Measurements from ENCODE around the gene DLGAP4. TPM values are rescaled to one million over a fixed set of nuclear protein-coding genes. Genes with fewer than 3 reads are reported as not detected.

Gene DLGAP4
- total and polyA plus RNA-seq, 9 of the 15 experiments (the other 6 are each of a cell fraction or from before 2014, with no cell fraction given): 0.31 to 34.1 (median 4.5) TPM

DNA sequence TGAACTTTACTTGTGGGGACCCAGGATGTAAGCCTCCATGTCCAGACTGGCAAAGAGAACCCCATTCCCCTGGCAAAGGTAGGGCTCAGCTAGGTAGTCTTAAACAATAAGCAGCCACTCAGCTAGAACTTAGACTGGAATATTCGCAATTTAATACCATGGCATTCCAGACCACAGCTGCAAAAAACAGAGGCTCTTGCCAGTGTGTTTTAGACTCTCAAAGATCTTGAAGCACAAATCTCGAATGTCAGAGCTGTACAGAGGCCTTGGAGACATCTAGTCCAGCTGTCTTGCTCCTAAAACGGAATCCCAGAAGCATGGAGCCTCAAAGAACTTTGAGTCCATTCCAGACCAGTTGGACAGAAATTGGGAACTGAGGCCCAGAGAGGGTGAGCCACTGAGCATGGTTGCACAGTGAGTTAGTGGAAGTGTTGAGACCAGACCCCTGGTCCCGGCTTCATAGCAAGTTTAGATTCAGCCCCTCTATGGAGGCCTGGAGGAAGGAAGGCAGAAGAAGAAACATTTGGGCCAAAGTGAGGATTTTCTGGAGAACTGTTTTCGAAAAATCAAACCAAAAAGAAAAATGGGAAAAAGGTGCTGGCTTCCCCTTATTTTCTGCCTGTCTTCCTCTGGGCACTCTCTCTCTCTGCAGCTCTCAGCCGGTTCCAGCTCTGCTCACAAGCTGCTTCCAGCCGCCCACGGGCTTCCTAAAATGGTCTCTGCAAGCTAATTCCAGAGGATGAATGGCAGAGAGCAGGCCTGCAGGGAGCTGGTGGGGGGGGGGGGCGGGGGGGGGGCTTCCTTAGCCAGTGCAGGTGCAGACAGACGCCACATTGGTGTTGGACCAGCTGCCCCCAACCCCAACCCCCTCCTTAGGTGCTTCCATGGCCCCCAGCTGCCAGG lies 37.4 kb upstream of the DLGAP4 start (continued):
- peak; percentile 57 for TF ChIP-seq ZFP36 (IDR thresholded peaks at IDR 0.05; ENCODE audit: low read depth, low read length, partially characterized antibody)
- TF ChIP-seq KDM1A (IDR thresholded peaks at IDR 0.05): 0 out of 4 replicates have a peak, but pooled peaks of 1 of the 2 experiments have one; percentile 27
- TF ChIP-seq BCOR (IDR thresholded peaks at IDR 0.05): peak; percentile 78
- no peak for TF ChIP-seq PTBP1 (IDR thresholded peaks at IDR 0.05; ENCODE audit: low read depth, low read length)
- no peak for TF ChIP-seq DNMT1 (IDR thresholded peaks at IDR 0.05)
- TF ChIP-seq, protein P1, sequence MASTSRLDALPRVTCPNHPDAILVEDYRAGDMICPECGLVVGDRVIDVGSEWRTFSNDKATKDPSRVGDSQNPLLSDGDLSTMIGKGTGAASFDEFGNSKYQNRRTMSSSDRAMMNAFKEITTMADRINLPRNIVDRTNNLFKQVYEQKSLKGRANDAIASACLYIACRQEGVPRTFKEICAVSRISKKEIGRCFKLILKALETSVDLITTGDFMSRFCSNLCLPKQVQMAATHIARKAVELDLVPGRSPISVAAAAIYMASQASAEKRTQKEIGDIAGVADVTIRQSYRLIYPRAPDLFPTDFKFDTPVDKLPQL (IDR thresholded peaks at IDR 0.05; ENCODE audit: extremely low read depth, insufficient read length): no peak
- peak; percentile 8 for TF ChIP-seq RBM25 (IDR thresholded peaks at IDR 0.05; ENCODE audit: low read depth, low read length, severe bottlenecking)
- TF ChIP-seq TCF7L2 (IDR thresholded peaks at IDR 0.05; ENCODE audit: low read depth, low read length): no peak
- no peak for TF ChIP-seq ESRRA (IDR thresholded peaks at IDR 0.05; ENCODE audit: borderline replicate concordance, low read depth)
- TF ChIP-seq SLC30A9 (CRISPR knock-in tag; IDR thresholded peaks at IDR 0.05): no peak
- TF ChIP-seq CBX1 (IDR thresholded peaks at IDR 0.05; ENCODE audit: low read depth): no peak
- TF ChIP-seq, protein P2, sequence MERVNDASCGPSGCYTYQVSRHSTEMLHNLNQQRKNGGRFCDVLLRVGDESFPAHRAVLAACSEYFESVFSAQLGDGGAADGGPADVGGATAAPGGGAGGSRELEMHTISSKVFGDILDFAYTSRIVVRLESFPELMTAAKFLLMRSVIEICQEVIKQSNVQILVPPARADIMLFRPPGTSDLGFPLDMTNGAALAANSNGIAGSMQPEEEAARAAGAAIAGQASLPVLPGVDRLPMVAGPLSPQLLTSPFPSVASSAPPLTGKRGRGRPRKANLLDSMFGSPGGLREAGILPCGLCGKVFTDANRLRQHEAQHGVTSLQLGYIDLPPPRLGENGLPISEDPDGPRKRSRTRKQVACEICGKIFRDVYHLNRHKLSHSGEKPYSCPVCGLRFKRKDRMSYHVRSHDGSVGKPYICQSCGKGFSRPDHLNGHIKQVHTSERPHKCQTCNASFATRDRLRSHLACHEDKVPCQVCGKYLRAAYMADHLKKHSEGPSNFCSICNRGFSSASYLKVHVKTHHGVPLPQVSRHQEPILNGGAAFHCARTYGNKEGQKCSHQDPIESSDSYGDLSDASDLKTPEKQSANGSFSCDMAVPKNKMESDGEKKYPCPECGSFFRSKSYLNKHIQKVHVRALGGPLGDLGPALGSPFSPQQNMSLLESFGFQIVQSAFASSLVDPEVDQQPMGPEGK (CRISPR knock-in tag; IDR thresholded peaks at IDR 0.05; ENCODE audit: borderline replicate concordance): no peak
- no peak for TF ChIP-seq TARDBP (IDR thresholded peaks at IDR 0.05)
- TF ChIP-seq TAL1 (IDR thresholded peaks at IDR 0.05): no peak

All from K562 (cell line).